ENCODE data around the gene PCDHB4. TPM values are rescaled to one million over a fixed set of nuclear protein-coding genes. Genes with fewer than 3 reads are reported as not detected.
"Not testable (repeated sequence)": the region's sequence is repeated elsewhere in the genome, so short reads cannot be mapped to it uniquely, and the experiment has no call there.

PCDHB4 gene
- total RNA-seq, 1 donor = 1.1 TPM

GRCh38 chr5:141150993-141151325, 29.3 kb downstream of the PCDHB4 start:
- H4K20me1 ChIP-seq (ENCODE audit: insufficient read depth, low read length) = no peaks in the 10 kb centered on the region
- no peak overlapping the region for H2AFZ ChIP-seq (ENCODE audit: low read length)
- TF ChIP-seq CTCF (IDR thresholded peaks at IDR 0.05; ENCODE audit: extremely low read depth, low read depth, low read length) = no peak
- no peaks in the 10 kb centered on the region for H3K79me2 ChIP-seq (ENCODE audit: insufficient read depth, low read length)
- no peak for DNase-seq (ENCODE audit: insufficient read length, low spot score, missing footprints)
- H3K36me3 ChIP-seq (ENCODE audit: insufficient read depth, low read length) = no peaks in the 10 kb centered on the region
- H3K9me3 ChIP-seq (ENCODE audit: low read depth, low read length) = no peaks in the 10 kb centered on the region
- H3K27ac ChIP-seq (ENCODE audit: low read depth, low read length) = no peak overlapping the region
- H3K4me2 ChIP-seq (ENCODE audit: insufficient read depth, low read length) = no peak overlapping the region
- H3K4me1 ChIP-seq (ENCODE audit: insufficient read depth, low read length) = no peaks in the 10 kb centered on the region
- H3K27me3 ChIP-seq (ENCODE audit: insufficient read depth, low read length) = no peaks in the 10 kb centered on the region
- H3K4me3 ChIP-seq (ENCODE audit: insufficient read depth, low read length) = no peak overlapping the region

- not testable (repeated sequence) for H3K4me2 ChIP-seq (ENCODE audit: insufficient read depth, low read length); H3K4me3 ChIP-seq (ENCODE audit: insufficient read depth, low read length); H3K27me3 ChIP-seq (ENCODE audit: insufficient read depth, low read length); H2AFZ ChIP-seq (ENCODE audit: low read length); H3K79me2 ChIP-seq (ENCODE audit: insufficient read depth, low read length); H3K4me1 ChIP-seq (ENCODE audit: insufficient read depth, low read length); H4K20me1 ChIP-seq (ENCODE audit: insufficient read depth, low read length); DNase-seq (ENCODE audit: insufficient read length, low spot score, missing footprints); H3K27ac ChIP-seq (ENCODE audit: low read depth, low read length); H3K9me3 ChIP-seq (ENCODE audit: low read depth, low read length); H3K36me3 ChIP-seq (ENCODE audit: insufficient read depth, low read length)
Measured at GRCh38 chr5:141151632-141152031, 30.0 kb downstream of the PCDHB4 start.

- not testable (repeated sequence) for H3K36me3 ChIP-seq (ENCODE audit: insufficient read depth, low read length); H2AFZ ChIP-seq (ENCODE audit: low read length); H3K4me3 ChIP-seq (ENCODE audit: insufficient read depth, low read length); H3K79me2 ChIP-seq (ENCODE audit: insufficient read depth, low read length); H3K4me1 ChIP-seq (ENCODE audit: insufficient read depth, low read length); H3K9me3 ChIP-seq (ENCODE audit: low read depth, low read length); H3K4me2 ChIP-seq (ENCODE audit: insufficient read depth, low read length); H3K27me3 ChIP-seq (ENCODE audit: insufficient read depth, low read length); DNase-seq (ENCODE audit: insufficient read length, low spot score, missing footprints); H3K27ac ChIP-seq (ENCODE audit: low read depth, low read length); H4K20me1 ChIP-seq (ENCODE audit: insufficient read depth, low read length)
Measured at GRCh38 chr5:141152096-141152495, 30.5 kb downstream of the PCDHB4 start.

- no peak overlapping the region for H3K4me2 ChIP-seq (ENCODE audit: insufficient read depth, low read length)
- H2AFZ ChIP-seq (ENCODE audit: low read length) = no peak overlapping the region
- DNase-seq (ENCODE audit: insufficient read length, low spot score, missing footprints) = peak; percentile 80
- no peak overlapping the region for H3K27ac ChIP-seq (ENCODE audit: low read depth, low read length)
- H3K27me3 ChIP-seq (ENCODE audit: insufficient read depth, low read length) = no peaks in the 10 kb centered on the region
- no peaks in the 10 kb centered on the region for H3K79me2 ChIP-seq (ENCODE audit: insufficient read depth, low read length)
- H3K4me3 ChIP-seq (ENCODE audit: insufficient read depth, low read length) = no peak overlapping the region
- H3K4me1 ChIP-seq (ENCODE audit: insufficient read depth, low read length) = no peaks in the 10 kb centered on the region
- no peaks in the 10 kb centered on the region for H3K9me3 ChIP-seq (ENCODE audit: low read depth, low read length)
- peak; percentile 5 for TF ChIP-seq CTCF (IDR thresholded peaks at IDR 0.05; ENCODE audit: extremely low read depth, low read depth, low read length)
- H3K36me3 ChIP-seq (ENCODE audit: insufficient read depth, low read length) = no peaks in the 10 kb centered on the region
- H4K20me1 ChIP-seq (ENCODE audit: insufficient read depth, low read length) = no peaks in the 10 kb centered on the region
Measured at GRCh38 chr5:141155540-141156374, 34.1 kb downstream of the PCDHB4 start.

GRCh38 chr5:141157356-141157755, 35.7 kb downstream of the PCDHB4 start:
- H3K9me3 ChIP-seq (ENCODE audit: low read depth, low read length); H2AFZ ChIP-seq (ENCODE audit: low read length); H3K27ac ChIP-seq (ENCODE audit: low read depth, low read length); H3K4me1 ChIP-seq (ENCODE audit: insufficient read depth, low read length); H4K20me1 ChIP-seq (ENCODE audit: insufficient read depth, low read length); H3K36me3 ChIP-seq (ENCODE audit: insufficient read depth, low read length); H3K4me2 ChIP-seq (ENCODE audit: insufficient read depth, low read length); H3K4me3 ChIP-seq (ENCODE audit: insufficient read depth, low read length); H3K27me3 ChIP-seq (ENCODE audit: insufficient read depth, low read length); DNase-seq (ENCODE audit: insufficient read length, low spot score, missing footprints); H3K79me2 ChIP-seq (ENCODE audit: insufficient read depth, low read length): not testable (repeated sequence)

GRCh38 chr5:141157901-141158300, 36.3 kb downstream of the PCDHB4 start:
- H2AFZ ChIP-seq (ENCODE audit: low read length); H3K36me3 ChIP-seq (ENCODE audit: insufficient read depth, low read length); H3K4me3 ChIP-seq (ENCODE audit: insufficient read depth, low read length); H4K20me1 ChIP-seq (ENCODE audit: insufficient read depth, low read length); H3K27ac ChIP-seq (ENCODE audit: low read depth, low read length); H3K4me2 ChIP-seq (ENCODE audit: insufficient read depth, low read length); DNase-seq (ENCODE audit: insufficient read length, low spot score, missing footprints); H3K4me1 ChIP-seq (ENCODE audit: insufficient read depth, low read length); H3K27me3 ChIP-seq (ENCODE audit: insufficient read depth, low read length); H3K9me3 ChIP-seq (ENCODE audit: low read depth, low read length); H3K79me2 ChIP-seq (ENCODE audit: insufficient read depth, low read length): not testable (repeated sequence)

Data from osteoblast (primary cell).